Effector CD8-positive, alpha-beta T cell (primary cell): ENCODE results near the gene DGAT2.
"Not testable (repeated sequence)": the region's sequence is repeated elsewhere in the genome, so short reads cannot be mapped to it uniquely, and the experiment has no call there.

ENCODE experiments used
- DNase-seq: peaks from one replicate; lab custom pipeline; 2025; lab: John Stamatoyannopoulos, UW
- total RNA-seq, 4 experiments: gene quantifications; one replicate each; lab custom pipeline; 2026; lab: John Stamatoyannopoulos, UW

DGAT2 gene, protein sequence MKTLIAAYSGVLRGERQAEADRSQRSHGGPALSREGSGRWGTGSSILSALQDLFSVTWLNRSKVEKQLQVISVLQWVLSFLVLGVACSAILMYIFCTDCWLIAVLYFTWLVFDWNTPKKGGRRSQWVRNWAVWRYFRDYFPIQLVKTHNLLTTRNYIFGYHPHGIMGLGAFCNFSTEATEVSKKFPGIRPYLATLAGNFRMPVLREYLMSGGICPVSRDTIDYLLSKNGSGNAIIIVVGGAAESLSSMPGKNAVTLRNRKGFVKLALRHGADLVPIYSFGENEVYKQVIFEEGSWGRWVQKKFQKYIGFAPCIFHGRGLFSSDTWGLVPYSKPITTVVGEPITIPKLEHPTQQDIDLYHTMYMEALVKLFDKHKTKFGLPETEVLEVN
- 0 to 3.9 (median 0.18) reads per million in 4 experiments for total RNA-seq

DNA sequence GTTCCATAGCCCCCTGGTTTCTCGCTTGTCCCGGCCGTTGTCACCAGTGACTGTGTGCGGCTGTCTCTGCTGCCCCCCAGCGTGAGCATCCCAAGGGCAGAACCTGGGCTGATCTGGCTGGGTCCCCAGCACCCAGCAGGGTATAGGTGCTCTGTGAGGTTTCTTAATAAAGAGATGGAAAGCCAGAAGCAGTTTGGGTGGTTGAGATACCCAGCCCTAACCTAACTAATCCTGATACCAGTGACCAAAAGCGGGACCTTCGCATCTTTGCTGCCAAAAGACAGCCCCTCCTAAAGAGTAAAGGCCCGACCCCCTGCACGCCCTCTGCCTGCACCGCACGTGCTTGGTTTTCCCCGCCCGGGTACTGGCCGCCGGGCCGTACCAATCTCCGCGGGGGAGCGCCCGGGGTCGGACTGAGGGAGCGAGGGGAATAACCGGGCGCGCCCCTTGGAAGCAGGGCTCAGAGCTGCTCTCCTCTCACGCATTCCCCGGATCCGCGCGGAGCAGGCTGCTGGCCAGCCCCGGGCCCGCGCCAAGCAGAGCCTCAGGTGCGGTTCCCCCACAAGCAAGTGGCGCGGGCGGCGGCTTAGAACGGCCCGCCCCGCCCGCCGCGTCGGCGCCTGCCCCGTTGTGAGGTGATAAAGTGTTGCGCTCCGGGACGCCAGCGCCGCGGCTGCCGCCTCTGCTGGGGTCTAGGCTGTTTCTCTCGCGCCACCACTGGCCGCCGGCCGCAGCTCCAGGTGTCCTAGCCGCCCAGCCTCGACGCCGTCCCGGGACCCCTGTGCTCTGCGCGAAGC is at the start of gene DGAT2:
Gene DGAT2 (plus strand): TSS at position 667 of the 797 bp plus-strand sequence. CDS start 214 bp downstream, outside the sequence.
- DNase-seq: peak; percentile 46

DNA sequence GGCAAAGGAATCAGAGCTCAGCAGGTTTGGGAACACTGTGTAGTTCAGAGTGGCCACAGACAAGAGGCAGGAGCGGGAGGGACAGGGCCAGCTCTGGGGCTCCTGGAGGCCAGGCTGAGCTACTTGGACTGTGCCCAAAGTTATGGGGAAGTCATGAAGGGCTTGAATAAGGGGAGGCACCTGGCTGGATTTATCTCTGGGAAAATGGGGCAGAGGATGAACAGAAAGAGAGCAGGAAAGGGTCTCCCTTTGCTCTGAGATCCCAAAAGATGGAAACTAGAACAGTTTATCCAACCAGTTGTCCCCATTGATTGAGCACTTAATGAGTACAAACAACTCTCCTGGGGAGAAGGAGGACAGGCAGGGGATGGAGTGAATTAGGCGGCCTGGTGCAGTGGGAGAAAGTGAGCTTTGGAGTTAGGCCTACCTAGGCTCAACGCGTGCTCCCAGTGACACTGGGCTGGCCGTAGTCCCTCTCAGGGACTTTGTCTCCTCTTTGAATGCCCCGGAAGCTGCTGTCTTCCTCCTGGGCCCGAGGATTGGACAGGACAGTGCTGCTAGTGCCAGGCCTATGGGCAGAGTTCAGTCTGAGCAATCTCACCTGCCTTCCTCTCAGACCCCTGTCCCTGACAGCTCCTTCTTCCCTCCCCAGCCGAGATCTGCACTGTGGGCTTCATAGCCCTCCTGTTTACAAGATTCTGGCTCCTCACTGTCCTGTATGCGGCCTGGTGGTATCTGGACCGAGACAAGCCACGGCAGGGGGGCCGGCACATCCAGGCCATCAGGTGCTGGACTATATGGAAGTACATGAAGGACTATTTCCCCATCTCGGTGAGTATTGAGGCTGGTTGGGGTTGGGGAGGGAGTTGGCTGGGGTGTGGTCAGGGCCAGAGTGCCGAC is 49.0 kb upstream of the DGAT2 start:
- DNase-seq: no peak

DNA sequence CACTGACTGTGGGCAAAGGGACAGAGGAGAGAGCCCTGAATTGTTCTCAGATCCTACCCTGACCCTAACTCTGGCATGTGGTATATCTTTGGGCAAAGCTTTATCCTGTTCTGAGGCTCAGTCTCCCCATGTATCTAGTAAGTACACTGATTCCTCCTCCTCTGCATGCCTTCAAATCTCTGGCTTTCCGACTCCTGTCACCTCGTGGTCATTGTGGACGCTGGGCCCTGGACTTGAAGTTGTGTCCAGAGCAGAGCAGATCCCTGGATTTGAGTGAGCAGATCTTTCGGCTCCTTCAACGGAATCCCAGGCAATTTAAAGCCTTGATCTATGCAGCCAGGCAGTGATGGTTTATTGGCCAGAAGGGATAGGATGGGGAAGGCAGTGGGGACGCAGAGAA is 47.9 kb upstream of the DGAT2 start:
- DNase-seq: no peak

DNA sequence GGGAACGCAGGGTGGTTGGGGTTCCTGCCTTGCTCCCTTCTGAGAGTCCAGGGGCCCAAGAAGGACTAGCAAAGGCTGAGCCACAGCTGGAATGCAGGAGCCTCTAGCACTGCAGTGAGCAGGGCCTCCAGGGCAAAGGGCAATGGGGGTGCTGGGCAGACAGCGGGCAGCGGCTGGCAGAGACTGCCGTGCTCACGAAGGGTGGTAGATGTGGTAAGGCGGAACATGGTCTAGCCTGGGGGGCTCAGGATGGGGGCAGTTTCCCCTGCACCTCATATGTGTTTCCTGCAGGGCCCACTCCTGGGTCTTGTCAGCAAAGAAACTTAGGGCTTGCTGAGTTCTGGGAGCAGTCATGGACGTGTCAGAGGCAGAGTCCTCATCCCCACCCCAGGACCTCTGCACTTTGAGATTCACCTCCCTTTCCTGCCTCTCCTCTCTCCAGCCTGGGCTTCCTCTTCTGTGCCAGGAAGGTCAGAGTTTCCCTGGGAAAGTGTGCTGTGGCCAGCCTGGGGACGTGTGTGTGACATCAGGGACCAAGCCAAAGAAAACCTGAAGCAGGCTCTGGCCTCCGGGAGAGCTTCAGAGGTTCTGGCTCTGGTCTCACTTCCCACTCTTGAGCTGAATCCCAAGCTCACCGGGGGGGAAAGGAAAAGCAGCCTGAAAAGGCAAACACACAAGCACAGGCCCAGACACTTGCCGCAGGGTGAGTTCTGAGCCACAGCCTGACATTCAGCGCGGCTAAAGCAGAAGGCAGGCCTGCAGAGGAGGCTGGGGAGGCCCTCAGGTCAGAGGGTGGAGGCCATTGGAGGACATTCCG is 46.5 kb upstream of the DGAT2 start:
- no peak for DNase-seq

DNA sequence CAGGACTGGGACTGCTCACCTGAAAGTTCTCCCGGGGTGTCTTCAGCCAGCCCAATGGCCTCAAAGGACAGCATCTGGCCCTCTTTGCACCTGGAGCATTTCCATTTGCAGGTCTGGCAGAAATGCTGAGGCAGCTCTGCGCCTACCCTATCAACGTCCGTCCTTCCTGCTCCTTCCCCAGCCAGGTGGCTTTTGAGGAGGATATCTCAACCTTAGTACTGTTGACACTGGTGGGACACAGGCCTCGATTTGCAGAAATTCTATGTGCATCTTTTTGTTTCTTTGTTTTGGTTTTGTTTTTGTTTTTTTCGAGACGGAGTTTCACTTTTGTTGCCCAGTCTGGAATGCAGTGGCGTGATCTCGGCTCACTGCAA is 45.9 kb upstream of the DGAT2 start:
- no peak for DNase-seq

DNA sequence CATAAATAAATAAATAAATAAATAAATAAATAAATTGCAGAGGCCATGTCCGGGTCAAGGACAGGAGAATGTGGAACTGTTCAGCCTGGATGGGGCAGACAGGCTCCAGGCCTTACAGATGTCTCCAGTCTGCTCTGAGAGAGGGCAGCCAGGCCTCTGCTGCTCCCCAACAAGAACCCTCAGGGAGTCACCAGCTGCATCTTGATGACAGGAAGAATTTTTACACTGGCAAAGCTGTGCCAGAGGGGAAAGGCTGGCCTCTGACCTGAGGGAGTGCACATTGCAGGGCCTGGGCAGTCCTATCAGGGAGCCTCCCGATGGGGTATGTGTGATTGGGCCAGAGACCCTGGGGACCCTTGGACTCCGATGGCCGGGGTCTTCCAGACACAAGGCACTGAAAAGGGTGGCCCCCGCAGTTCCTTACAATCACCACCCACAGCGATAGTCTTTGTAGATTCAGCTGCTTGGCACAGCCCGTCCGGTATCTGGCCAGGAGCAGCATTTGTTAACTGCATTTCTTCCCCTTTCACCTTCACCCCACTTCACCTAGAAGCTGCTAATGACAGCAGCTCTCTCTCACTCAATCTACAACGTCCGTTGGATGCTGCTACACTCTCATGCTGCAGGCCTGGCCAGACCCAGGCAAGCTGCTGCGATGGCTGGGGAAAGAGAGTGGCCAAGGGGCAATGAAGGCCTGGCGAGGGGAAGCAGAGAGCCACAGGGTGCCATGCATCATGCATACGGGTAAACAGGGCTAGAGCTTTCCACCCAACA is 42.8 kb upstream of the DGAT2 start:
- DNase-seq: no peak

DNA sequence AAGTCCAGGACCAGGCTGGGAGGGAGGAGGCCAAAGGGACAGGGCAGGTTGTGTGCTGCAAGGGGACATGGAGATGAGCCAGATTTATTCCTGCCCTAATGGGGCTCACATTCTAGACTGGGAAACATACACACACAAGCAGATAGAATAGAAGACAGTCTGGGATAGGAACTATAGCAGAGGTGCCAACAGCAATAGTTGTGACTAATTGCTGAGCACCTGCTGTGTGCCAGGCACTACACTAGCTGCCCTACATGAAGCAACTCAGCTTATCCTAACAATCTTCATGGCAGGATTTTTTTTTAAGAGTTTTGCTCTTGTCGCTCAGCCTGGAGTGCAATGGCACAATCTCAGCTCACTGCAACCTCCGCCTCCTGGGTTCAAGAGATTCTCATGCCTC is 39.6 kb upstream of the DGAT2 start:
- no peak for DNase-seq

DNA sequence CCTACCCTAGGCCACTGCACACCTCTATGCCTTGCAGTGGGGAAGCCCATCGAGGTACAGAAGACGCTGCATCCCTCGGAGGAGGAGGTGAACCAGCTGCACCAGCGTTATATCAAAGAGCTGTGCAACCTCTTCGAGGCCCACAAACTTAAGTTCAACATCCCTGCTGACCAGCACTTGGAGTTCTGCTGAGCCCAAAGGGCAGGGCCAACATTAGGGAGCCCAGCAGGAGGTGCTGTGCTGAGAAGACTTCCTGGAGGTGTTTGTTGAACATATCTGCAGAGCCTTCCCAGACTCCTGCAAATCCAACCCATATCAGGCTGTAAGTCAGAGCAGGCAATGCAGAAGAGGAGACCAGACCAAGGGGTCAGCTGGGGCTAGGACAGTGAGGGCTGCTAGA is 37.5 kb upstream of the DGAT2 start:
- no peak for DNase-seq

DNA sequence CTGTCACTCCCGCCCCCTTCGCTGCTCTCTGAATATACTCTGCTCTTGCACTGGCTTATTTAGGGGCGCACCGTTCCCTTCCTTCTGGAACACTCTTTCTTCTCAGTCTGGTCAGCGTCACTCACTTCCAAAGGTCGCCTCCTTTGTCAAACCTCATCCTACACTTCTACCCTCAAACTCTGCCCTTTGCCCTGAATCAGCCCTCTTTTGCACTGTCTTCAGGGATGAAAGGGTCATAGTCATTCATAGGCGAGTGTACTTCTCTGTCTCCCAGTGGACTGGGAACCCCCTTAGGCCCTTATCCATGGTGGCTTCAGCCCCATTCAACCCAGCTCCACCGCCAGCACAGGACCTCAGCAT is 35.5 kb upstream of the DGAT2 start:
- no peak for DNase-seq

DNA sequence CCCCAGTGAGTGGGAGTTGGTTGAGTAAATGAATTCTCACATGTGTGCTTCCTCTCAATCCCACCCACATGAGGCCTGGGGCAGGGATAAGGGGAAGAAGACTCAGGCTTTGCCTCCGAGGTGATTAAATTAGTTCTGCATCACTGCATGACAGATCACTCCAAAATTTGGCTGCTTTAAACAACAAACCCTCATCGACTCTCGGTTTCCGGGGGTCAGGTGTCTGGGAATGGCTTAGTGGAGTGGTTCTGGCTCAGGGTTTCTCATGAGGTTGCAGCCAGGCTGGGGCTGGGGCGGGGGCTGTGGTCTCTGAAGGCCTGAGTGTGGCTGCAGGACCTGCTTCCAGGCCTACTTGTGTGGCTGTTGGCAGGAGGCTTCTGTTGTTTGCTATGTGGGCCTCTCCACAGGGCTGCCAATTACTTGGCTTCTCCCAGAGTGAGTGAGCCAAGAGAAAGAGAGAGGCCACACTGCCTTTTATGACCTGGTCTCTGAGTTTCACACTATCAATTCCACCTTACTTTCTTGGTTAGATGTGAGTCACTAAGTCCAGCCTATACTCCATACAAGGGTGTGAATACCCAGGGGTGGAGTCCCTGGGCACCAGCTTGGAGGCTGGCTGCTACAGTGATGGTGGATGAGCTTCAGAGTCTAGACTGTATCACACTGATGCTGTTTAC is 35.0 kb upstream of the DGAT2 start:
- no peak for DNase-seq

DNA sequence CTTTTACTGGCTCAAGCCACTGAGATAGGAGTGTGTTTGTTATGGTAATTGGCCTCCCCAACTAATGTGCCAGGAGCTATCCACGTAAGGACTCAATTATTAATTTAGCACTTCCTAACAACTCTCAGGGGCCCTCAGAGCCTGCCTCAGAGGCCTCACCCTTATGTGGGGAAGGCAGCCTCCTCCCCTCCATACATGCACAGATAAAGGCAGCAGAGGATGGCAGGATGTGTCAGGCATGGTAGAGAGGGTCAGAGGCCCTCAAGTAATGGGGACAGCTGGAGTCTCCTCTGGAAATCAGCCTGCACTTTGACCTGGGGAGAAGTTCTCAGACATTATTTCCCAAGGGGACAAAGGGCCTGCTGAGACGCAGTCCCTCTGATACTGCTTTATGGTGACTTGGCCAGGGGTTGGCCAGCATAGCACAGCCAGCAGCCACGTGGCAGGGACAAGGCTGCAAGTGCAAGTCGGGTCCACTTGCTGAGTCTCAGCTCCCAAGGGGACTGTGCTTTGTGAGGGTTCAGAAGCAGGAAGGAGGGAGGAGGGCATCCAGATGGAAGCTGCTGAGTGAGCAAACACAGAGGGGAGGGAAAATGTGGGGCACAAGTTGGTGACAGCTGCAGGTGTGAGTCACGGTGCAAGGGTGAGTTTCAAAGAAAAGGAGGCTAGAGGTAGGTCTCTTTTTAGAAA is 33.9 kb upstream of the DGAT2 start:
- DNase-seq: no peak

DNA sequence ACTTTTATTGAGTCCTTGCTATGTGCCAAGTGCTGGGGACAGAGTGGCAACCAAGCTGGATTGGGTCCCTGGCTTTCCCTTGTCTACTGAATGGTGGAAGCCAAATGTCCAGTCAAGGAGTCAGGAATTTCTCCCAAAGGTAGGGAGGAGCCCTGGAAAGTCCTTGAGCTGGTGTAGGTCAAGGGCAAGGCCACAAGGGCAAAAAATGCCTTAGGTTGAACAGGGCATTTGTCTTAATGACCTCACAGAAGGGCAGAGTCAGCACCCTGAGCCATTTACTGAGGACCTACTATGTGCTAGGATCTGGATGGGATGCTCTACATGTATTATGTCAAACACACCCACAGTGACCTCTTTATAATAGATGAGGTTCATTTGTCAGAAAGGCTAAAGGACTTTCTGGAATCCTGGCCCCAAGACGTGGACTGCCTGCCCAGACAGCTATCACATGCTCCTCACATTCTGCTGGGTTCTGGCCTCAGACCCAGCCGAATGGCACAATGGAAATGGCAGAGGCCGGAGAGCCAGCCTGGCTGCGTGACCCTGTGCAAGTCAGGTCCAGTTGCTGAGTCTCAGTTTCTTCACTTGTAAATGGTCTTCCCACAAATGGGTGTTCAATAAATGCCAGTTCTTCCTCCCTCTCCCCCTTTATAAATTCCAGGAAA is 33.3 kb upstream of the DGAT2 start:
- DNase-seq: no peak

DNA sequence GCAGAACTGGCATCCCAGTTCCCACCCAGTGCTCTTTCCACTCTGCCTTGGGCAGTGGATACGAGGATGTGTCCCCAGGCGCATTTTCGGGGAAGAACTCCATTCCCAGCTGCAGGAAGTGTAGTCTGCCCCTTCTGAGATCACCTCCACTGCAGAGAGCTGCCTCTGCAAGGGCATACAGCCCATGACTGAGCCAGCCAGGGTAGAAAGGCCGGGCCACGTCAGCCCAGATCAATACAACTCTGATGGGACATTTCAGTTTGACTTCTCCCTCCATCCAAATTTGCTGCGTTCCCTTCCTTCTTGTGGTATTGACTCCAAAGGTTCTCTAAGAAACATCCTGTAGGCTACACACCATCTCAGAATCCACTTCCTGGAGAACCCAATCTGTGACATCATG is 31.3 kb upstream of the DGAT2 start:
- no peak for DNase-seq

DNA sequence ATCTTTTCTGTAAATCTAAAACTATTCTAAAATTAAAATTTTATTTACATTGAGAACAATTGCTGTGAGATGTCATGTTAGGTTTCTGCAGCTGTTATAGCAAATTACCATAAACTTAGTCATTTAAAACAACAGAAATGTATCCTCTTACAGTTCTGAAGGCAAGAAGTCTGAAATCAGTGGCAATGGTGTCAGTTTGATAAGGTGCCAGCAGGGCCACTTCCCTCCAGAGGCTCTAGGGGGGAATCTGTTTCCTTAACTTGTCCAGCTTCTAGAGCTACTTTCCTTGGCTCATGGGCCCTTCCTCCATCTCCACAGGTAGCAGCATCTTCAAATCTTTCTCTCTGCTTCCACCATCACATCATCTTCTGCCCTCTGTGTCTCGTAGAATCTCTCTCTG is 27.9 kb upstream of the DGAT2 start:
- no peak for DNase-seq

DNA sequence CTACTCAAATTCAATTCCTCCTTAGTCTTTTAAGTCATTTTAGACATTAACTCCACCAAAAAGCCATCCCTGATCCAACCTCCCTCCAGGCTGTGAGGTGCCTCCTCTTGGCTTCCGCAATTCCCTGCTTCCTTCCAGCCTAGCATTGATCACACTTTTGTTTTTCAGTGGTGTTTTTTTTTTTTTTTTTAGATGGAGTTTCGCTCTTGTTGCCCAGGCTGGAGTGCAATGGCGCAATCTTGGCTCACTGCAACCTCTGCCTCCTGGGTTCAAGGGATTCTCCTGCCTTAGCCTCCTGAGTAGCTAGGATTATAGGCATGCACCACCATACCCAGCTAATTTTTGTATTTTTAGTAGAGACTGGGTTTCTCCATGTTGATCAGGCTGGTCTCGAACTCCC is 25.4 kb upstream of the DGAT2 start:
- DNase-seq: not testable (repeated sequence)

DNA sequence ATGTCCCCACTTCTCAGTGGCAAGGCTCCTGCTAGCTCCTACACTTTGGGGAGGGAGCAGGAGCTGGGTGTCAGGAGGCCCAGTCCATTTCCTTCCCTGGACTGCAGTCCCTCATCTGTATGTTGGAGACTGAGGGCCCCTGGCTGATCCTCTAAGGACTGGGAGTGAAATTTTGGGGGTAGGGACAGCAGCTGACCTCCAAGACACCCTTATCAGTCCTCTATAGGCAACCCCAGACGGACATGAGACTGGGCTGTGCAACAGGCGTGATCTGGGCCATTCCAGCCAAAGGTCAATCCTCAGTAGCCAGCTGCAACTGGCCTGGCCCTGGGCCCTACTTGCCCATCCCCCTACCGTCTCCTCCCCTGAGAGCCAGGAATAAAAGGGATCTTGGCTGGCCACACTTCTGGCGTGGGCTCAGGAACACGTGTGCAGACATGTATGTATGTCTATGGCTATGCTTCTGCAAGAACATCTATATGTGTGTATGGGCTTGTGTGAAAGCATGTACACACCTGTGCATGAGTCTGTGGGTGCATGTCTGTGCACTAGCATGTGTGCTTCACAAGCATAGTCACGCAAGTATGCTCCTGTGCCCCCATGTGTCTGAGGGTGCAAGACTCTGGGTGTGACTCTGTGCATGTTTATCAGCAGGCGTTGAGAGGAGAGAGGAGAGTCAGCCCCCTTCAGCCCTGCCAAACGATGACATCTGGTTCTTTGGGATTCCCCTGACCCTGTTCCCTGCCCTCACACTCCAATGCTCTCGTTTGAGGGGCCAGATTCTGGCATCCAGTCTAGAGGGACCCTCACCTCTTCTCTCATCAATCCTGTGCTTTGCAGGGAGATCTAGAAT is 24.6 kb upstream of the DGAT2 start:
- DNase-seq: no peak

DNA sequence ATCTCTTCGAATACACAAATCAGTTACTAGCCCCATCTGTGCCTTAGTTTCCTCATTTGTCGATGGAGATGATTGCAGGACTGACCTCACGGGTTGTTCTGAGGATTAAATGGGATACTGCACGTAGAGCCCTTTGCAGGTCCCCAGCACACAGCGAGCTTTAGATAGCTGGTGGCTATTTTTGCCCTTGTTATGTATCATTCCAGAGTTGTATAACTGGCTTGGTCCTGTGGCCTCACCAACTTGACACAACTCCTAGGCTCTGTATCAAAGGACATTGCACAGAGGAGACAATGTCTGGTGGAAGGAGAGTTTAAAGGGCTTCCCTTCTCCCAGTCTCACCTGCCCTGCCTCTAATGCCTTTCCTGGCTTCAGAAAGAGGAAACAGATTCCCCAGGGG is 22.8 kb upstream of the DGAT2 start:
- DNase-seq: no peak

DNA sequence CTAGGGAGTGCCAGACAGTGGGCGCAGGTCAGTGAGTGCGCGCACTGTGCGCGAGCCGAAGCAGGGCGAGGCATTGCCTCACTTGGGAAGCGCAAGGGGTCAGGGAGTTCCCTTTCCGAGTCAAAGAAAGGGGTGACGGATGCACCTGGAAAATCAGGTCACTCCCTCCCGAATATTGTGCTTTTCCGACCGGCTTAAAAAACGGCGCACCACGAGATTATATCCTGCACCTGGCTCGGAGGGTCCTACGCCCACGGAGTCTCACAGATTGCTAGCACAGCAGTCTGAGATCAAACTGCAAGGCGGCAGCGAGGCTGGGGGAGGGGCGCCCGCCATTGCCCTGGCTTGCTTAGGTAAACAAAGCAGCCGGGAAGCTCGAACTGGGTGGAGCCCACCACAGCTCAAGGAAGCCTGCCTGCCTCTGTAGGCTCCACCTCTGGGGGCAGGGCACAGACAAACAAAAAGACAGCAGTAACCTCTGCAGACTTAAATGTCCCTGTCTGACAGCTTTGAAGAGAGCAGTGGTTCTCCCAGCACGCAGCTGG is 19.8 kb upstream of the DGAT2 start:
- not testable (repeated sequence) for DNase-seq
